Tibial nerve (tissue), 3 donors: Measurements from ENCODE around the gene PLEKHG1.

Experiments
- POLR2A ChIP-seq, 2 donors: fragments of 450-650 bp; IDR thresholded peaks; one replicate each; pipeline ENCODE4 v1.6.1; 2017; ENCODE audit warnings: antibody characterized with exemption in 2 of 2, mild to moderate bottlenecking in 2 of 2, moderate library complexity in 2 of 2
- TF ChIP-seq, protein P1 (sequence below), 5 experiments: fragments of 200-600 bp in 3 of 5; fragments of 450-650 bp in 2 of 5; sonication (generic) in 3 of 5; IDR thresholded peaks; one replicate each; pipeline ENCODE4 v1.5.1; 2016 to 2019; ENCODE audit warnings: antibody characterized with exemption in 5 of 5, mild to moderate bottlenecking in 3 of 5, moderate library complexity in 2 of 5

DNA sequence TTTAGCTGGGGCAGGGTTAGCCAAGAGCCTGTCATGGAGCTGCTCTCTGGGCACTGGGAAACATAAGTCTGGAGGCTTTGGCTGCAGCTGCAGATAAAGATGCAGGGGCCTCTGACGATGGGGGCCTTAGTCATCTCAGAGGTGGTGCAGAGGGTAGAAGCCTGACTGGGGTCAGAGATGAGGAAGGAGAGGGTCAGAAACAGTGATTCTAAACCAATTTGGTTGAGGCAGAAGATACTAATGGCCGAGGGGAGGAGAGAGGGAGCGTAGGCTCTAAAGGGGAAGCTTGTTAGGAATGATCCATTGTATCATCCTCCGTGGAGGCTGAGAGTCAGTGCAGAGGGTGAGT, 33.8 kb downstream of the PLEKHG1 start:
- TF ChIP-seq, protein P1, sequence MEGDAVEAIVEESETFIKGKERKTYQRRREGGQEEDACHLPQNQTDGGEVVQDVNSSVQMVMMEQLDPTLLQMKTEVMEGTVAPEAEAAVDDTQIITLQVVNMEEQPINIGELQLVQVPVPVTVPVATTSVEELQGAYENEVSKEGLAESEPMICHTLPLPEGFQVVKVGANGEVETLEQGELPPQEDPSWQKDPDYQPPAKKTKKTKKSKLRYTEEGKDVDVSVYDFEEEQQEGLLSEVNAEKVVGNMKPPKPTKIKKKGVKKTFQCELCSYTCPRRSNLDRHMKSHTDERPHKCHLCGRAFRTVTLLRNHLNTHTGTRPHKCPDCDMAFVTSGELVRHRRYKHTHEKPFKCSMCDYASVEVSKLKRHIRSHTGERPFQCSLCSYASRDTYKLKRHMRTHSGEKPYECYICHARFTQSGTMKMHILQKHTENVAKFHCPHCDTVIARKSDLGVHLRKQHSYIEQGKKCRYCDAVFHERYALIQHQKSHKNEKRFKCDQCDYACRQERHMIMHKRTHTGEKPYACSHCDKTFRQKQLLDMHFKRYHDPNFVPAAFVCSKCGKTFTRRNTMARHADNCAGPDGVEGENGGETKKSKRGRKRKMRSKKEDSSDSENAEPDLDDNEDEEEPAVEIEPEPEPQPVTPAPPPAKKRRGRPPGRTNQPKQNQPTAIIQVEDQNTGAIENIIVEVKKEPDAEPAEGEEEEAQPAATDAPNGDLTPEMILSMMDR (IDR thresholded peaks at IDR 0.05), result no peak
- no peak for TF ChIP-seq POLR2A (IDR thresholded peaks at IDR 0.05)
